ENCODE measurements around the gene THSD4. TPM values are rescaled to one million over a fixed set of nuclear protein-coding genes. Genes with fewer than 3 reads are reported as not detected.

Gene THSD4
- total and polyA plus RNA-seq, 2 of the 8 experiments (the other 6 are each of a cell fraction or from before 2014, with no cell fraction given), result 2.5 to 6.2 TPM

DNA sequence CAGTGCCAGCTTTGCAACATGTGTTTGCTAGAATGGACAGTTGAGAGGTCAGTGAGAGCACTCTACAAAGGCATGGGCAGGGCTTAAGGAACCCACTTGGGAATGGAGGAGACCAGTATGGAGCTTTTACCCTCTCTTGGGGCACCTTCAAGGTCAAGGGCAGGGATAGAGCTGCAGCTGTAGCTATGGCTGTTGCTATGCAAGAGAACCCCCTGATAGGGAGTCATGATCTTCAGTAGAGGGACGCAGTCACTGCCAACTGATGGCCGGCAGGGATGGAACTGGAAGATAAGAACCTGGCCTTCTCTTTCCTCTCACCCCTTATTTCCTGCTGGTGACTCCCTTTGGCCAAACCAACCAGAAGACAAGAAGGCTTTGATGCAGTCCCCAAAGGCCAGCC lies 40.3 kb downstream of the THSD4 start:
- CTCF ChIA-PET (ENCODE audit: partially characterized antibody), result no interaction called here
- no peak overlapping the region for H2AFZ ChIP-seq (ENCODE audit: low read length)
- POLR2A ChIA-PET (ENCODE audit: partially characterized antibody), result no interaction called here
- no peaks in the 10 kb centered on the region for H3K23me2 ChIP-seq (ENCODE audit: low read depth, low read length)
- no peak overlapping the region for H3K56ac ChIP-seq (replicated peaks; ENCODE audit: insufficient read length, low read depth, low read length)
- no peak overlapping the region for H3K18ac ChIP-seq (ENCODE audit: extremely low read depth, low read length)
- H3K79me2 ChIP-seq (ENCODE audit: control insufficient read depth in 1 of 2, insufficient read depth in 2 of 2, low read length in 2 of 2), result no peaks in the 10 kb centered on the region
- H2BK12ac ChIP-seq (ENCODE audit: low read depth, low read length), result no peak overlapping the region
- no peak overlapping the region for H2AK5ac ChIP-seq (ENCODE audit: low read depth, low read length)
- H2BK20ac ChIP-seq (ENCODE audit: low read length), result no peak overlapping the region
- no peak overlapping the region for H3K23ac ChIP-seq (ENCODE audit: insufficient read length)
- no peak overlapping the region for H3K4me2 ChIP-seq (ENCODE audit: insufficient read depth in 1 of 2, low read depth in 2 of 2, low read length in 2 of 2)
- H3K27ac ChIP-seq (ENCODE audit: low read depth, low read length), result no peak overlapping the region
- 96% methylated on average over 2 of the region's 2 CpGs; no CpG with 5 or more reads in 1 of the 2 experiments for WGBS, 2 experiments (ENCODE audit: extremely low coverage in 1 of 2, insufficient coverage in 1 of 2, insufficient read length in 1 of 2, insufficient replicate concordance in 2 of 2, low coverage in 1 of 2, low lambda C conversion rate in 2 of 2, missing lambda C conversion rate in 1 of 2)
- no peak overlapping the region for H3K4ac ChIP-seq (replicated peaks; ENCODE audit: insufficient read length, low read depth, low read length)
- H4K20me1 ChIP-seq (replicated peaks in 1 of 2; ENCODE audit: control insufficient read depth in 1 of 2, insufficient read depth in 2 of 2, low read length in 2 of 2), result no peaks in the 10 kb centered on the region
- FAIRE-seq (no peak), DNase-seq (ENCODE audit: low read depth in 1 of 2, low spot score in 2 of 2) (no peak)
- no peak overlapping the region for H3K4me3 ChIP-seq (ENCODE audit: extremely low read depth in 1 of 4, insufficient read depth in 2 of 4, low read depth in 3 of 4, low read length in 4 of 4)
- H3K9me3 ChIP-seq (ENCODE audit: insufficient read depth in 2 of 2, low read depth in 1 of 2, low read length in 1 of 2), result no peaks in the 10 kb centered on the region
- no peak overlapping the region for H3K14ac ChIP-seq (ENCODE audit: insufficient read length)
- no peak overlapping the region for H2BK15ac ChIP-seq (ENCODE audit: low read length)
- H3K79me1 ChIP-seq (ENCODE audit: low read depth, low read length), result no peaks in the 10 kb centered on the region; the same call in 1 of the 2 replicates
- TF ChIP-seq RAD21 (IDR thresholded peaks at IDR 0.05 in 1 of 2, conservative IDR thresholded peaks at IDR 0.05 in 1 of 2; ENCODE audit: low read depth in 2 of 2, low read length in 2 of 2) (no peak), EGR1 (IDR thresholded peaks at IDR 0.05; ENCODE audit: borderline replicate concordance, low read depth, low read length) (no peak), NANOG (IDR thresholded peaks at IDR 0.05; ENCODE audit: insufficient read depth, low read depth, low read length, poor library complexity, severe bottlenecking) (no peak)
- no peaks in the 10 kb centered on the region for H3K27me3 ChIP-seq (replicated peaks in 1 of 4; ENCODE audit: control insufficient read depth in 3 of 4, extremely low read depth in 1 of 4, insufficient read depth in 3 of 4, low read length in 3 of 4)
- H3K9ac ChIP-seq (replicated peaks in 1 of 4; ENCODE audit: extremely low read depth in 1 of 4, low read depth in 3 of 4, low read length in 3 of 4), result no peak overlapping the region
- H3K4me1 ChIP-seq (replicated peaks in 1 of 4; ENCODE audit: control insufficient read depth in 3 of 4, insufficient read depth in 4 of 4, low read length in 3 of 4), result no peaks in the 10 kb centered on the region
- no peak overlapping the region for H2BK5ac ChIP-seq (ENCODE audit: low read depth, low read length)
- H2BK120ac ChIP-seq (replicated peaks; ENCODE audit: low read depth, low read length), result no peak overlapping the region
- no peak overlapping the region for H4K91ac ChIP-seq (replicated peaks; ENCODE audit: insufficient read length, low read length)
- H4K5ac ChIP-seq (ENCODE audit: insufficient read length, low read depth, low read length), result no peak overlapping the region
- H3K36me3 ChIP-seq (ENCODE audit: control insufficient read depth in 2 of 4, insufficient read depth in 4 of 4, low read length in 3 of 4), result no peaks in the 10 kb centered on the region
- H4K8ac ChIP-seq (ENCODE audit: extremely low read depth, insufficient read depth, low read length), result no peak overlapping the region

Measured in H1 (cell line).